Astrocyte (in vitro differentiated cells and primary cell): ENCODE measurements around the gene CEACAM18.

Experiments
- EZH2 ChIP-seq: IDR thresholded peaks from 2 replicates; pipeline ENCODE4 v1.6.1; 2012; ENCODE audit warnings: mild to moderate bottlenecking, low read length, inconsistent platforms; ENCODE audit not compliant: insufficient read depth
- TF ChIP-seq, protein P1 (sequence below): IDR thresholded peaks from 2 replicates; pipeline ENCODE4 v1.5.1; 2011; ENCODE audit warnings: low read depth, mild to moderate bottlenecking, inconsistent platforms, low read length, moderate library complexity; ENCODE audit not compliant: insufficient read depth

DNA sequence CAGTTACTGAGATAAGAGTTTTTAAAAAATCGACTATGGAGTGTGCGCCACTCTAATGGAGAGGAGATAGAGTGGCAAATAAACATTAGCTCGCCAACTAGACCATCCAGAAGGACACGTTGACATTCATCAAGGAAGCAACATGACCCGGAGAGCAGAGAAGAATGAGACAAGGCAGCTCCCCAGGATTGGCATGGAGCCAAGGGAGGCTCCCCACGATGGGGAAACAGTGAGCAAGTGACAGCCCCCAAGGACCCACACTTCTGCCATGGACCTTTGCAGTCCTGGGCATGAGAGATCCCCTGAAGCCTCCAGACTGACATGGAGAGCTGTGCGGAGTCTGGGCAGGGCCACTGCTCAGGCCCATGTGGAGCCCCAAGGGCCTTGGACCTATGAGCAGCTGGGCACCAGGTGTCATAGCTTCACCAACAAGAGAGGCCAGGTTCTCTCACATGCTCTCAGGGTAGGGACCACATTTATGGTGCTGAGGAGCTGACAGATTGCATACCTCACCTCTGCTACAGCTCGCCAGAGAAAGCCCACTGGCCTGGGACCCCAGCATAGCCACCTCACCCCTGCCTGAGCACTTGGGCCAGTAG is 46.4 kb downstream of the CEACAM18 start:
- TF ChIP-seq, protein P1, sequence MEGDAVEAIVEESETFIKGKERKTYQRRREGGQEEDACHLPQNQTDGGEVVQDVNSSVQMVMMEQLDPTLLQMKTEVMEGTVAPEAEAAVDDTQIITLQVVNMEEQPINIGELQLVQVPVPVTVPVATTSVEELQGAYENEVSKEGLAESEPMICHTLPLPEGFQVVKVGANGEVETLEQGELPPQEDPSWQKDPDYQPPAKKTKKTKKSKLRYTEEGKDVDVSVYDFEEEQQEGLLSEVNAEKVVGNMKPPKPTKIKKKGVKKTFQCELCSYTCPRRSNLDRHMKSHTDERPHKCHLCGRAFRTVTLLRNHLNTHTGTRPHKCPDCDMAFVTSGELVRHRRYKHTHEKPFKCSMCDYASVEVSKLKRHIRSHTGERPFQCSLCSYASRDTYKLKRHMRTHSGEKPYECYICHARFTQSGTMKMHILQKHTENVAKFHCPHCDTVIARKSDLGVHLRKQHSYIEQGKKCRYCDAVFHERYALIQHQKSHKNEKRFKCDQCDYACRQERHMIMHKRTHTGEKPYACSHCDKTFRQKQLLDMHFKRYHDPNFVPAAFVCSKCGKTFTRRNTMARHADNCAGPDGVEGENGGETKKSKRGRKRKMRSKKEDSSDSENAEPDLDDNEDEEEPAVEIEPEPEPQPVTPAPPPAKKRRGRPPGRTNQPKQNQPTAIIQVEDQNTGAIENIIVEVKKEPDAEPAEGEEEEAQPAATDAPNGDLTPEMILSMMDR = no peak
- TF ChIP-seq EZH2 = no peak
